ENCODE results near the gene DNASE1L1. TPM values are rescaled to one million over a fixed set of nuclear protein-coding genes. Genes with fewer than 3 reads are reported as not detected.

Gene DNASE1L1
- total RNA-seq, 4 donors from 2014 or later: 15.9 to 156 (median 36.9) TPM

DNA sequence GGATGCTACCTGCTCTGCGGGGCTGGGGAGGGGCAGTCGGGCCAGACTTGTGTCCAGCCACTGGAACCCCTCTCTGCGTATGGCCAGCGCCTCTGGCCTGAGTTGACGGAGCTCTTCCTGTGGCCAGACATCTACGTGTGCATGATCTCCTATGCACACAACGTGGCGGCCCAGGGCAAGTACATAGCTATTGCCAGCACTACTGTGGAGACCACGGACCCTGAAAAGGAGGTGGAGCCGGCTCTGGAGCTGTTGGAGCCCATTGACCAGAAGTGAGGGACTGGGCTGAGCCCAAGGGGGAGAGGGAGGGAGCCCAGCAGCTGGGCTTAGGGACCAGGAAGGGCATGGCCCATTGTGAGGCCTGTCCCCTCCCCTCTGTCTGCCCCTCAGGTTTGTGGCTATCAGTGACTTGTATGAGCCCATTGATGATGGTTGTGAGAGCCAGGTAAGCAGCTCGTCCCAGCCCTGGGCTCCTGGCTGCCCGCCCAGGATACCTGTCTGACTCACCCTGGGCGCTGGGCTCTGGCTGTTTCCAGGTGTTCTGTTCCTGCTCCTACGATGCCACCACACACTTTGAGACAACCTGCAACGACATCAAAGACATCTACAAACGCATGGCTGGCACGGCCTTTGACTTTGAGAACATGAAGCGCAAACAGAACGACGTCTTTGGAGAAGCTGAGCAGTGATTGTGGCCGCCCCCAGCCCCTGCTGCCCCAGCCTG, 33.1 kb upstream of the DNASE1L1 start:
- Histone ChIP-seq H3K9me3 (no peaks in the 10 kb centered on the region), H3K36me3 (no peaks in the 10 kb centered on the region), H3K27ac (no peak overlapping the region), H3K4me1 (peaks cover 3 to 30% (median 13%) of the 10 kb centered on the region in 4 donors), H3K27me3 (no peaks in the 10 kb centered on the region), H3K4me3 (no peak overlapping the region)
- in situ Hi-C loops (cut with MboI; ENCODE audit: low pct_ligation_motif_present in 1 of 4, low pct_unique_long_range_greater_than_20kb in 1 of 4, low sequenced_read_pairs in 3 of 4): no loop called here
- no peak for TF ChIP-seq CTCF (IDR thresholded peaks at IDR 0.05)
- TF ChIP-seq POLR2AphosphoS5 (IDR thresholded peaks at IDR 0.05): no peak
- no peak for TF ChIP-seq POLR2A (IDR thresholded peaks at IDR 0.05)
- TF ChIP-seq EP300 (IDR thresholded peaks at IDR 0.05; ENCODE audit: low read depth): no peak
- 84% methylated on average over 21 of the region's 21 CpGs; no CpG with 5 or more reads in 1 of the 2 donors for WGBS, 2 donors (ENCODE audit: low coverage in 1 of 2)
- DNase-seq: no peak
- intact Hi-C loops (cut with DNase I; ENCODE audit: low total_unique reads): loop anchor here (5.0 kb wide), 1 partner anchor 1305 kb away; no protein-coding TSS in a partner anchor

DNA sequence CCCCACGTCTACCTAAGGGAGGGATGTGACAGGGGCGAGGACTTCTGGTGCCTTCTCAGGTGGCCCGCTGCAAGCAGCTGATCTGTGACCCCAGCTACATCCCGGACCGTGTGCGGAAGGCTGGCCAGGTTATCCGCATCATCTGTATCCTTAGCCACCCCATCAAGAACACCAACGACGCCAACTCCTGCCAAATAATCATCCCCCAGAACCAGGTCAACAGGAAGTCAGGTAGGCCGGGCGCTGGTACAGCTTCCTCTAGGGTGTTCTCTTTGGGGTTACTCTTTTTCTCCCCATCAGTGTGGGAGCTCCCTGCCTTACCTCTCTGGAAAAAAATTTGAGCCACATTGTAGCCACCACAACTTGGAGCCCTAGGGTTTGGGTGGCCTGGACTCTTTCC, 32.5 kb upstream of the DNASE1L1 start:
- Histone ChIP-seq H3K9me3 (no peaks in the 10 kb centered on the region), H3K27ac (no peak overlapping the region), H3K36me3 (no peaks in the 10 kb centered on the region), H3K4me1 (peaks cover 3 to 30% (median 13%) of the 10 kb centered on the region in 4 donors), H3K27me3 (no peaks in the 10 kb centered on the region), H3K4me3 (no peak overlapping the region)
- 91% methylated on average over 11 of the region's 11 CpGs; no CpG with 5 or more reads in 1 of the 2 donors for WGBS, 2 donors (ENCODE audit: low coverage in 1 of 2)
- intact Hi-C loops (cut with DNase I; ENCODE audit: low total_unique reads): loop anchor here (5.0 kb wide), 1 partner anchor 1306 kb away; no protein-coding TSS in a partner anchor
- in situ Hi-C loops (cut with MboI; ENCODE audit: low pct_ligation_motif_present in 1 of 4, low pct_unique_long_range_greater_than_20kb in 1 of 4, low sequenced_read_pairs in 3 of 4): no loop called here
- TF ChIP-seq CTCF (IDR thresholded peaks at IDR 0.05) (no peak), POLR2A (IDR thresholded peaks at IDR 0.05) (no peak), POLR2AphosphoS5 (IDR thresholded peaks at IDR 0.05) (no peak), EP300 (IDR thresholded peaks at IDR 0.05; ENCODE audit: low read depth) (no peak)
- no peak for DNase-seq

- intact Hi-C loops (cut with DNase I; ENCODE audit: low total_unique reads): loop anchor here (5.0 kb wide), 1 partner anchor 1307 kb away; no protein-coding TSS in a partner anchor
- peaks cover 3 to 33% (median 13%) of the 10 kb centered on the region in 4 donors for H3K4me1 ChIP-seq
- in situ Hi-C loops (cut with MboI; ENCODE audit: low pct_ligation_motif_present in 1 of 4, low pct_unique_long_range_greater_than_20kb in 1 of 4, low sequenced_read_pairs in 3 of 4): no loop called here
- H3K27me3 ChIP-seq: no peaks in the 10 kb centered on the region
- WGBS, 2 donors (ENCODE audit: low coverage in 1 of 2): 87% methylated on average over 13 of the region's 17 CpGs; no CpG with 5 or more reads in 1 of the 2 donors
- H3K27ac ChIP-seq: no peak overlapping the region
- no peaks in the 10 kb centered on the region for H3K9me3 ChIP-seq
- no peak for TF ChIP-seq POLR2A (IDR thresholded peaks at IDR 0.05)
- no peak for TF ChIP-seq POLR2AphosphoS5 (IDR thresholded peaks at IDR 0.05)
- H3K4me3 ChIP-seq: no peak overlapping the region
- no peaks in the 10 kb centered on the region for H3K36me3 ChIP-seq
- DNase-seq: no peak
These were observed 31.7 kb upstream of the DNASE1L1 start for GRCh38 chrX:154440623-154441357.

GRCh38 chrX:154439841-154440240, 30.8 kb upstream of the DNASE1L1 start:
- Histone ChIP-seq H3K27me3 (no peaks in the 10 kb centered on the region), H3K36me3 (no peaks in the 10 kb centered on the region)

More at GRCh38 chrX:154439841-154440240, 30.8 kb upstream of the DNASE1L1 start:
- TF ChIP-seq CTCF (IDR thresholded peaks at IDR 0.05) (no peak), POLR2A (IDR thresholded peaks at IDR 0.05) (no peak)
- Histone ChIP-seq H3K27ac (no peak overlapping the region), H3K4me1 (peaks cover 3 to 24% (median 8%) of the 10 kb centered on the region in 4 donors), H3K4me3 (no peak overlapping the region), H3K9me3 (no peaks in the 10 kb centered on the region)
- intact Hi-C loops (cut with DNase I; ENCODE audit: low total_unique reads): loop anchor here (5.0 kb wide), 1 partner anchor 1307 kb away; no protein-coding TSS in a partner anchor
- no peak for DNase-seq
- in situ Hi-C loops (cut with MboI; ENCODE audit: low pct_ligation_motif_present in 1 of 4, low pct_unique_long_range_greater_than_20kb in 1 of 4, low sequenced_read_pairs in 3 of 4): no loop called here
- 84% methylated on average over 18 of the region's 18 CpGs; no CpG with 5 or more reads in 1 of the 2 donors for WGBS, 2 donors (ENCODE audit: low coverage in 1 of 2)

Data from transverse colon (tissue), 4 donors.